GM23338 (cell line): ENCODE results near the gene B3GNT9. TPM values are rescaled to one million over a fixed set of nuclear protein-coding genes. Genes with fewer than 3 reads are reported as not detected.
A peak's percentile ranks its signal among the peaks of the same experiment; 100 is the strongest.

Experiments
- ATAC-seq: fragments of 200-7000 bp; cut with Tn5 transposase; 3 replicates; pipeline ENCODE4 v1.9.1; 2020
- DNase-seq: peaks from one replicate; pipeline ENCODE4 v3.0.0-alpha.2; 2015; ENCODE audit warnings: low spot score
- H2AFZ ChIP-seq: fragments of 200-600 bp; sonication (generic); 2 replicates; pipeline ENCODE4 v1.8.0; 2016; ENCODE audit warnings: antibody characterized with exemption, mild to moderate bottlenecking, moderate library complexity
- H3F3A ChIP-seq: fragments of 200-600 bp; sonication (generic); replicated peaks from 2 replicates; pipeline ENCODE4 v1.8.0; 2017; ENCODE audit warnings: antibody characterized with exemption, mixed run types, low read depth
- H3K27ac ChIP-seq: fragments of 200-600 bp; sonication (generic); 2 replicates; pipeline ENCODE4 v1.6.1; 2016; ENCODE audit warnings: low read depth
- H3K27me3 ChIP-seq: fragments of 200-600 bp; sonication (generic); 2 replicates; pipeline ENCODE4 v1.8.0; 2016; ENCODE audit warnings: mild to moderate bottlenecking, mixed run types, moderate library complexity; ENCODE audit not compliant: insufficient read depth
- H3K36me3 ChIP-seq: fragments of 200-600 bp; sonication (generic); 2 replicates; pipeline ENCODE4 v1.8.0; 2016; ENCODE audit warnings: mild to moderate bottlenecking; ENCODE audit not compliant: insufficient read depth
- H3K4me1 ChIP-seq: fragments of 200-600 bp; sonication (generic); 2 replicates; pipeline ENCODE4 v1.8.0; 2016; ENCODE audit warnings: mild to moderate bottlenecking, moderate library complexity; ENCODE audit not compliant: insufficient read depth
- H3K4me2 ChIP-seq: fragments of 200-600 bp; sonication (generic); 2 replicates; pipeline ENCODE4 v1.7.1; 2017; ENCODE audit warnings: mixed run types
- H3K4me3 ChIP-seq: fragments of 200-600 bp; sonication (generic); 2 replicates; pipeline ENCODE4 v1.6.1; 2016; ENCODE audit warnings: mixed run types
- H3K79me2 ChIP-seq: fragments of 200-600 bp; sonication (generic); replicated peaks from 2 replicates; pipeline ENCODE4 v1.8.0; 2017; ENCODE audit warnings: mild to moderate bottlenecking; ENCODE audit not compliant: insufficient read depth
- H3K9me2 ChIP-seq: fragments of 200-600 bp; sonication (generic); 2 replicates; pipeline ENCODE4 v1.8.0; 2017; ENCODE audit not compliant: insufficient read depth
- H4K20me1 ChIP-seq: fragments of 200-600 bp; sonication (generic); replicated peaks from 2 replicates; pipeline ENCODE4 v1.8.0; 2017; ENCODE audit warnings: mild to moderate bottlenecking; ENCODE audit not compliant: insufficient read depth
- H3K27ac Mint-ChIP-seq: 2 replicates; pipeline ENCODE4 v1.8.0; 2020; ENCODE audit warnings: inconsistent platforms, mild to moderate bottlenecking, moderate library complexity, mixed read lengths
- H3K27me3 Mint-ChIP-seq: 3 replicates; pipeline ENCODE4 v1.8.0; 2022; ENCODE audit warnings: low read depth, mild to moderate bottlenecking, moderate library complexity, mixed read lengths, inconsistent platforms; ENCODE audit not compliant: insufficient read depth, poor library complexity
- H3K36me3 Mint-ChIP-seq: 3 replicates; pipeline ENCODE4 v1.8.0; 2021; ENCODE audit warnings: low read depth, mild to moderate bottlenecking, inconsistent platforms, moderate library complexity, mixed read lengths
- H3K4me1 Mint-ChIP-seq: 3 replicates; pipeline ENCODE4 v1.8.0; 2020; ENCODE audit warnings: mild to moderate bottlenecking, inconsistent platforms, mixed read lengths
- H3K4me3 Mint-ChIP-seq: 3 replicates; pipeline ENCODE4 v1.8.0; 2021; ENCODE audit warnings: moderate library complexity, mild to moderate bottlenecking, inconsistent platforms, mixed read lengths
- H3K9me3 Mint-ChIP-seq: 3 replicates; pipeline ENCODE4 v1.8.0; 2020; ENCODE audit warnings: moderate library complexity, mild to moderate bottlenecking, inconsistent platforms, mixed read lengths
- EZH2 ChIP-seq: fragments of 200-600 bp; sonication (generic); IDR thresholded peaks from one replicate; pipeline ENCODE4 v1.8.0; 2017; ENCODE audit warnings: antibody characterized with exemption, mild to moderate bottlenecking, low read depth; ENCODE audit not compliant: unreplicated experiment
- EZH2phosphoT487 ChIP-seq: fragments of 200-600 bp; sonication (generic); IDR thresholded peaks from one replicate; pipeline ENCODE4 v1.8.1; 2018; ENCODE audit warnings: antibody characterized with exemption; ENCODE audit not compliant: unreplicated experiment
- JUNB ChIP-seq: IDR thresholded peaks from one replicate; pipeline ENCODE4 v1.6.1; 2016; ENCODE audit warnings: antibody characterized with exemption; ENCODE audit not compliant: unreplicated experiment
- NANOG ChIP-seq: IDR thresholded peaks from 2 replicates; pipeline ENCODE4 v1.6.1; 2016; ENCODE audit warnings: antibody characterized with exemption, borderline replicate concordance
- REST ChIP-seq: IDR thresholded peaks from one replicate; pipeline ENCODE4 v1.6.1; 2018; ENCODE audit warnings: antibody characterized with exemption; ENCODE audit not compliant: unreplicated experiment
- STAT1 ChIP-seq: IDR thresholded peaks from one replicate; pipeline ENCODE4 v1.6.1; 2016; ENCODE audit warnings: antibody characterized with exemption; ENCODE audit not compliant: unreplicated experiment
- polyA plus RNA-seq: library from polyadenylated mRNA; unstranded; fragments of >200 nt; fragmentation: Nextera tagmentation; extraction: Ambion mirVana; gene quantifications from 2 replicates; pipeline ENCODE4 v1.2.1, GENCODE V29; 2016
- total RNA-seq: library from RNA; depleted of rRNA; stranded (reverse); fragments of >200 nt; shearing (Covaris generic); gene quantifications from 2 replicates; pipeline ENCODE4 v1.2.3, GENCODE V29; 2014
- TF ChIP-seq, protein P1 (sequence below), 2 experiments: fragments of 200-600 bp in 1 of 2; sonication (generic) in 1 of 2; conservative IDR thresholded peaks; 2 replicates each; pipeline versions ENCODE4 v1.5.1 to v1.6.1; 2016 to 2017; ENCODE audit warnings: antibody characterized with exemption in 2 of 2, low read depth in 2 of 2, mild to moderate bottlenecking in 2 of 2, moderate library complexity in 1 of 2

The B3GNT9 gene
- total and polyA plus RNA-seq, 2 experiments from 2014 or later, result 0.99 to 7.0 TPM

- Histone ChIP-seq H3K4me2 (peak within 1 kb of the TSS; percentile 79), H3K27me3 (peaks cover 100% of the 10 kb centered on the region), H3K79me2 (no peaks in the 10 kb centered on the region), H3K4me1 (peaks cover 22% of the 10 kb centered on the region; the same call in 1 of the 2 replicates), H4K20me1 (no peaks in the 10 kb centered on the region; the same call in 1 of the 2 replicates), H3F3A (peaks cover 10% of the 10 kb centered on the region), H3K9me2 (no peaks in the 10 kb centered on the region), H3K36me3 (no peaks in the 10 kb centered on the region), H2AFZ (peak within 1 kb of the TSS; percentile 69), H3K4me3 (peak within 1 kb of the TSS; percentile 59), H3K27ac (no peak within 1 kb of the TSS)
- peak within 1 kb of the TSS; percentile 60 for H3K4me3 Mint-ChIP-seq
- DNase-seq (no peak), ATAC-seq (peak; percentile 4)
- H3K4me1 Mint-ChIP-seq, result peaks cover 35% of the 10 kb centered on the region
- no peak for TF ChIP-seq REST
- TF ChIP-seq STAT1, result no peak
- no peak for TF ChIP-seq NANOG
- TF ChIP-seq JUNB, result no peak
- TF ChIP-seq, protein P1, sequence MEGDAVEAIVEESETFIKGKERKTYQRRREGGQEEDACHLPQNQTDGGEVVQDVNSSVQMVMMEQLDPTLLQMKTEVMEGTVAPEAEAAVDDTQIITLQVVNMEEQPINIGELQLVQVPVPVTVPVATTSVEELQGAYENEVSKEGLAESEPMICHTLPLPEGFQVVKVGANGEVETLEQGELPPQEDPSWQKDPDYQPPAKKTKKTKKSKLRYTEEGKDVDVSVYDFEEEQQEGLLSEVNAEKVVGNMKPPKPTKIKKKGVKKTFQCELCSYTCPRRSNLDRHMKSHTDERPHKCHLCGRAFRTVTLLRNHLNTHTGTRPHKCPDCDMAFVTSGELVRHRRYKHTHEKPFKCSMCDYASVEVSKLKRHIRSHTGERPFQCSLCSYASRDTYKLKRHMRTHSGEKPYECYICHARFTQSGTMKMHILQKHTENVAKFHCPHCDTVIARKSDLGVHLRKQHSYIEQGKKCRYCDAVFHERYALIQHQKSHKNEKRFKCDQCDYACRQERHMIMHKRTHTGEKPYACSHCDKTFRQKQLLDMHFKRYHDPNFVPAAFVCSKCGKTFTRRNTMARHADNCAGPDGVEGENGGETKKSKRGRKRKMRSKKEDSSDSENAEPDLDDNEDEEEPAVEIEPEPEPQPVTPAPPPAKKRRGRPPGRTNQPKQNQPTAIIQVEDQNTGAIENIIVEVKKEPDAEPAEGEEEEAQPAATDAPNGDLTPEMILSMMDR (conservative IDR thresholded peaks at IDR 0.05; ENCODE audit: low read depth in 2 of 2), result no peak
- H3K27ac Mint-ChIP-seq, result no peak within 1 kb of the TSS
- H3K36me3 Mint-ChIP-seq, result no peaks in the 10 kb centered on the region
- H3K9me3 Mint-ChIP-seq, result peaks cover 4% of the 10 kb centered on the region; the same call in 2 of the 3 replicates
- H3K27me3 Mint-ChIP-seq, result peaks cover 98% of the 10 kb centered on the region
These were observed 13.8 kb upstream of the B3GNT9 start, which contains the start of gene HSF4 for GRCh38 chr16:67164599-67165061. HSF4 (plus strand) TSS chr16:67164745; CDS start chr16:67164812, 67 bp downstream.

DNA sequence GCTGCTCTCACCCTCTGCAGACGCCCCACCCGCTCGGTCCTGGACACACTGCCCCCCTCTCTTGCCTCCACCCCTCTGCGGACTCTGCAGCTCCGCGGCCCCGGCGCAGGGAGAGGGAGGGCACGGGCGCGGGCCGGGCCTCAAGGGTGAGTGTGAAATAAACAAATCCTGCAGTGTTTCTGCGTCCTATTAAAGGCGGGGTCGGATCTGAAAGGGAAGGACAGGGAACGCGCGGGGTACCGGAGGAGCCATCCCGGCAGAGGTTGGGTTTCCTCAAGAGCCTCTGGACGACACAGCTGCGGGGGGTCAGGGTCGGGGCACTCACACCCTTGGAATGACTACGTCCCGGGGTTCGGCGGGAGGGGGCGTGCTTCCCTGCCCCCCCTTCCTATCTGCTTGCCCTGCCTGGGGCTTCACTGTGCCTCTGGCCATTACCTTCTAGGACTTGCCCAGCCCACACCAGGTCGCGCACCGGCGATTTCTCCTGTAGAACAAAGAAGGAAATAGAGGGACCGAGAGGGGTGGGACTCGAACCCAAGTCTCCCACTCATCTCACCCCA lies 13.3 kb upstream of the B3GNT9 start:
- Mint-ChIP-seq H3K27me3 (peaks cover 98% of the 10 kb centered on the region), H3K36me3 (no peaks in the 10 kb centered on the region), H3K4me1 (peaks cover 34% of the 10 kb centered on the region), H3K27ac (no peak overlapping the region), H3K9me3 (peaks cover 4% of the 10 kb centered on the region; the same call in 2 of the 3 replicates), H3K4me3 (peak overlapping the region; percentile 57)
- Histone ChIP-seq H2AFZ (no peak overlapping the region), H3K36me3 (no peaks in the 10 kb centered on the region), H3K9me2 (no peaks in the 10 kb centered on the region), H3K4me2 (peak overlapping the region; percentile 78), H3K4me3 (peak overlapping the region; percentile 49), H3F3A (peaks cover 10% of the 10 kb centered on the region), H3K79me2 (no peaks in the 10 kb centered on the region), H3K27me3 (peaks cover 100% of the 10 kb centered on the region), H4K20me1 (no peaks in the 10 kb centered on the region; the same call in 1 of the 2 replicates), H3K27ac (no peak overlapping the region), H3K4me1 (peaks cover 24% of the 10 kb centered on the region; the same call in 1 of the 2 replicates)
- TF ChIP-seq EZH2 (peak; percentile 99), NANOG (no peak), EZH2phosphoT487 (peak; percentile 76)
- ATAC-seq, result 0 out of 3 replicates have a peak, but pooled peaks have one; percentile 0
- DNase-seq, result peak; percentile 59
